ENCODE measurements around the gene RHOF.

Gene RHOF

GRCh38 chr12:121803861-121804416 lies 10.5 kb upstream of the RHOF start, which contains the start of gene SETD1B:
Gene SETD1B (plus strand): TSS chr12:121804009. CDS start chr12:121804738, 729 bp downstream.
- Histone ChIP-seq H3K9ac (ENCODE audit: low read length) (peak within 1 kb of the TSS; percentile 86), H3K4me3 (ENCODE audit: low read depth, low read length, poor library complexity, severe bottlenecking) (peak within 1 kb of the TSS; percentile 79), H3F3A (ENCODE audit: insufficient read depth, low read length) (no peaks in the 10 kb centered on the region), H4K20me1 (ENCODE audit: insufficient read depth, low read length) (no peaks in the 10 kb centered on the region), H2AFZ (ENCODE audit: low read length) (no peak within 1 kb of the TSS), H3K4me2 (ENCODE audit: low read length) (peak within 1 kb of the TSS; percentile 87), H3K79me2 (ENCODE audit: insufficient read depth, low read length) (0 out of 2 replicates have a peak, but pooled peaks cover 8% of the 10 kb centered on the region), H3K36me3 (ENCODE audit: insufficient read depth, low read length) (peaks cover 10% of the 10 kb centered on the region), H3K9me2 (ENCODE audit: low read depth, low read length) (no peaks in the 10 kb centered on the region), H3K27ac (ENCODE audit: low read depth, low read length, poor library complexity, severe bottlenecking) (peak within 1 kb of the TSS; percentile 95), H3K9me3 (ENCODE audit: low read length) (no peaks in the 10 kb centered on the region), H3K4me1 (ENCODE audit: insufficient read depth, low read length, severe bottlenecking) (peaks cover 50% of the 10 kb centered on the region), H3K27me3 (ENCODE audit: insufficient read depth, low read length) (no peaks in the 10 kb centered on the region)
- TF ChIP-seq EZH2 (IDR thresholded peaks at IDR 0.05; ENCODE audit: borderline replicate concordance, low read length) (no peak), CTCF (IDR thresholded peaks at IDR 0.05; ENCODE audit: low read length) (no peak)

GRCh38 chr12:121802843-121803698 lies 9.6 kb upstream of the RHOF start:
- peaks cover 8% of the 10 kb centered on the region; the same call in 1 of the 2 replicates for H3K79me2 ChIP-seq (ENCODE audit: insufficient read depth, low read length)
- no peaks in the 10 kb centered on the region for H3K9me2 ChIP-seq (ENCODE audit: low read depth, low read length)
- peak overlapping the region; percentile 85 for H3K4me2 ChIP-seq (ENCODE audit: low read length)
- H3K36me3 ChIP-seq (ENCODE audit: insufficient read depth, low read length): peaks cover 10% of the 10 kb centered on the region; the same call in 1 of the 2 replicates
- H4K20me1 ChIP-seq (ENCODE audit: insufficient read depth, low read length): no peaks in the 10 kb centered on the region
- H3K9me3 ChIP-seq (ENCODE audit: low read length): no peaks in the 10 kb centered on the region
- H3K27ac ChIP-seq (ENCODE audit: low read depth, low read length, poor library complexity, severe bottlenecking): peak overlapping the region; percentile 95
- no peaks in the 10 kb centered on the region for H3F3A ChIP-seq (ENCODE audit: insufficient read depth, low read length)
- H3K27me3 ChIP-seq (ENCODE audit: insufficient read depth, low read length): no peaks in the 10 kb centered on the region
- TF ChIP-seq EZH2 (IDR thresholded peaks at IDR 0.05; ENCODE audit: borderline replicate concordance, low read length) (no peak), CTCF (IDR thresholded peaks at IDR 0.05; ENCODE audit: low read length) (no peak)
- peaks cover 58% of the 10 kb centered on the region for H3K4me1 ChIP-seq (ENCODE audit: insufficient read depth, low read length, severe bottlenecking)
- H2AFZ ChIP-seq (ENCODE audit: low read length): no peak overlapping the region
- peak overlapping the region; percentile 79 for H3K4me3 ChIP-seq (ENCODE audit: low read depth, low read length, poor library complexity, severe bottlenecking)
- H3K9ac ChIP-seq (ENCODE audit: low read length): peak overlapping the region; percentile 86

- Histone ChIP-seq H3K4me2 (ENCODE audit: low read length) (peak overlapping the region; percentile 85), H3K27ac (ENCODE audit: low read depth, low read length, poor library complexity, severe bottlenecking) (peak overlapping the region; percentile 95), H3K79me2 (ENCODE audit: insufficient read depth, low read length) (peaks cover 8% of the 10 kb centered on the region; the same call in 1 of the 2 replicates), H3F3A (ENCODE audit: insufficient read depth, low read length) (no peaks in the 10 kb centered on the region), H3K36me3 (ENCODE audit: insufficient read depth, low read length) (peaks cover 7% of the 10 kb centered on the region; the same call in 1 of the 2 replicates), H3K9me3 (ENCODE audit: low read length) (no peaks in the 10 kb centered on the region), H3K9ac (ENCODE audit: low read length) (peak overlapping the region; percentile 86), H3K4me3 (ENCODE audit: low read depth, low read length, poor library complexity, severe bottlenecking) (peak overlapping the region; percentile 79), H3K27me3 (ENCODE audit: insufficient read depth, low read length) (no peaks in the 10 kb centered on the region), H3K9me2 (ENCODE audit: low read depth, low read length) (no peaks in the 10 kb centered on the region), H2AFZ (ENCODE audit: low read length) (no peak overlapping the region), H4K20me1 (ENCODE audit: insufficient read depth, low read length) (no peaks in the 10 kb centered on the region), H3K4me1 (ENCODE audit: insufficient read depth, low read length, severe bottlenecking) (peaks cover 62% of the 10 kb centered on the region)
- no peak for TF ChIP-seq EZH2 (IDR thresholded peaks at IDR 0.05; ENCODE audit: borderline replicate concordance, low read length)
- no peak for TF ChIP-seq CTCF (IDR thresholded peaks at IDR 0.05; ENCODE audit: low read length)
These were observed 9.0 kb upstream of the RHOF start for GRCh38 chr12:121802485-121802842.

Data from OCI-LY1 (cell line).